GM18499 (cell line): ENCODE measurements around the gene MRGPRX2.

Experiments
- ATAC-seq: cut with Tn5 transposase; IDR thresholded peaks from one replicate; pipeline ENCODE4 v1.9.1; 2021; ENCODE audit warnings: moderate number of reproducible peaks; ENCODE audit not compliant: insufficient read depth, unreplicated experiment

Gene MRGPRX2

DNA sequence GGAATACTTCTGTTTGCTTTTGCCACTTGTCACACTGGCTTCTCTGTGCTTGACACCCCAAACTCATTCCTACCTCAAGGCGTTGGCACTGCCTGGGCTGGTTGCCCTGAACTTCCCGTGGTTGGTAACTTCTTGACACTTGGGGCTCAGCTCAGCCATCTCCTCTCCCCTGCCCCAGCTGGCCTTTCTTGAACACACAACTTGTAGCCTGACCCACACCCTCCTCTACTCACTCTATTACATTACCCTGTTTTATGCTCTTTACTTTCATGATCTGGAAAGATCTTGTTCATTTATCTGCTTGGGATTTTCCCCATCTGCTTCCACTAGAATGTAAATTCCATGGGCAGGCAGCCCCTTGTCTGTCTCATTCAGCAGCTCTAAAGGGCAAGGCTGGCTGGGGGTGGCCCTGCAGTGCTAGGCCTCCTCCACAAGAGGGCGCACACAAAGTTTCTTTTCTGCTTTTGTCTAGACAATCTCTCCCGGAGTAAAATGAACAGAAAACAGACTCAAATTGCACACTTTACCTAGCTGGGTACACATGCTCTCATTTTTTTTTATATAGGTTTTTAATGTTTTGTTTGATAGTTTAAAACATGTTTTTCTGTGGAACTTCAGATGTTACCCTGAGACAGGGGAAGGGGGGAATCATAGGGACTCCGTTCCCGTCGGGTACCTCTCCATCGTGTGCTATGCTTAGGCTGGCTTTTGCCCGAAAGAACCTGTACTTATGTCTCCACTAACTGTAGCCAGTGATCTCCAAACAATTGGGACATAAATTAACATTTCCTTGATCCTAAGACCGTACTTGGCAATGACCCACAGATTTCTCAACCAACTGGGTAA, 16.4 kb upstream of the MRGPRX2 start:
- ATAC-seq, result peak; percentile 66

DNA sequence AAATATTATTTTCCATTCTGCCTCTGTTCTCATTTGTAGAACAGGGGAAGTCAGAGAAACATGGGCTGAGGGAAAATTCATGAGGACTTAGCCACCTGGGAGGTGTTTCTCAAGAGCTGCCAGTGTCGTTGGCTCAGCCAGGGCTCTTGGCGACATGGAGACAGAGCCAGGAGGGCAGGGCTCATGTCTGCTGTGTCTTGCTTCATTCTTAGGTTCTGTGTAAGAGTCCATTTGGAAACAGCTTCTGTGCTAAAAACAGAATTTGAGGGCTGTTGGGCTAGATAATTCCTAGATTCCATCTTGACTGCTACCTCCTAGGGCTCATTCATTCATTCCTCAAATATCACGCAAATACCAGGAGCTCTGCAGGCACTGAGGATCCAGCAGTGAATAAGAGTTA, 15.1 kb upstream of the MRGPRX2 start:
- no peak for ATAC-seq

DNA sequence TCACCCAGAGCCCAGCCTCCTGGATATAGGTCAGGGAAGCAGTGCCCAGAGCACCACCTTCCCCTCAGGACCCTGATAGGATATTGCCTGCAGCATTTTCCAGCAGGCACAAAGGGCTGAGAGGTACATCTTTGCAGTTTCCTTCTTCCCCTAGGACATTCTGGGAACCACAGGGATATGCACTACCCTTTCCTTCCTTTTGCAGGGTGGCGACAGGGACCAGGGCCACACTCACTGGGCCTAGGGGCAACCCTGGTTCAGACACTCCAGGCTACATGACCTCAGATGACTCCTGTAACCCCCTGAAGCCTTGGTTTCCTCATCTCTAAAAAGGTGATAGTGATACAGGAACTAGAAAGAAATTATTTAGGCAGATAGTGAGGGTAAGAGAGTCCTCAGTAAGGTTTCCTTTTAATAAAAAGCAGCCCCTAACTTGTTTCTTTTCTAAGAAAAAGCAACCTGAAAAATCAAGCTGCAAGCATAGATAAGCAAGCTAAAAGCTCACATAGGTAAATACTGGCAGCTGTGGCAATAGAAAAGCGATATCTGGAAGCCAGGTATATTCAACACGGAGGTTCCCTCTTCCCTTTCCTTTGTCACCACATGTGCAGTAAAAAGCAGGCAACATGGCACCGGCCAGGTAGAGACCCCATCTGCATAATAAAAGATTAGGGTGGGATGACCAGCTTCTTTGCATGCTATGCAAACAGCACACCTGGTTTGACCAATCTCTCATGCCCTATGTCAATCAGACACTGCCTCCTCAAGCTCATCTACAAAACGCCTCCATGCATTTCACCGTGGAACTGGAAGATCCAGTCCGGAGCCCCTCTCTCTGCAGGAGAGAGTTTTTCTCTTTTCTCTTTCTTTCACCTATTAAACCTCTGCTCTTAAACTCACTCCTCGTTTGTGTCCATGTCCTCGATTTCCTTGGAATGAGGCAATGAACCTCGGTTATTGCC, 13.2 kb upstream of the MRGPRX2 start:
- no peak for ATAC-seq

DNA sequence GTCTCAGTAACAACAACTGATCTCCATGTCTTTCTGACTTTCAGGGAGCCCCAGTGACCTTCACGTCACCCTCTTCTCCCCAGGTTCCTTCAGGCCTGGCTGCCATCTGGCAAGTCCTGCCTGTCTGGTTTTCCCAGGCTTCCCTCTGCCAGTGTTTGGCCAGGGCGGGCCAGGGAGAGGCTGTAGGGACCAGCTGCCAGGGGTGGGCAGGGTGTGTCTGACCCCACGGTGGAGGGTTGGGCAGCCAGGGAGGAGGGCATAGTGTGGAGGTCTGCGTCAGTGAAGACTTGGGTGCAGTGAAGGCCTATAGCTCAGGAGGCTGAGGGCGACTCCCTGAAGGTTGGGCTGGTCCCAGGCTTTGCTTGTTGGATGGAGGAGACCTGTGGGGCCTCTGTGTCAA, 11.9 kb upstream of the MRGPRX2 start:
- no peak for ATAC-seq

DNA sequence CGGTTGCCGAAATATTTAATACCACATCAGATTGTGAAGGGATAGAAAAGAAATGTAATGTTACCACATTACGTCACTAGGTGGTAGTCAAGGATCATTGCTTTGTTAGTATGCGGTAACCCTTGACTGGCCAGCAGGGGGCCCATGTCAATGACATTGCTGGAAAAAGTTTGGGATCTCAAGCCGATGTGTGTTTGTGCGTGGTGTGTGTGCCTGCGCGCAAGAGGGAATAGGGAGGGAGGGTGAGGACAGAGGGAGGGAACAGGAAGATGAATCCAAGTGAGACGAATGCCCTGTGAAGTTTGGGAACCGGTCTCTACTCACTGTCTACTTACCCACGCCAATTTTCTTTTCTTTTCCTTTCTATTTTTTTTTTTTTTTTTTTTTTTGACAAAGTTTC, 10.7 kb upstream of the MRGPRX2 start:
- ATAC-seq, result peak; percentile 99

DNA sequence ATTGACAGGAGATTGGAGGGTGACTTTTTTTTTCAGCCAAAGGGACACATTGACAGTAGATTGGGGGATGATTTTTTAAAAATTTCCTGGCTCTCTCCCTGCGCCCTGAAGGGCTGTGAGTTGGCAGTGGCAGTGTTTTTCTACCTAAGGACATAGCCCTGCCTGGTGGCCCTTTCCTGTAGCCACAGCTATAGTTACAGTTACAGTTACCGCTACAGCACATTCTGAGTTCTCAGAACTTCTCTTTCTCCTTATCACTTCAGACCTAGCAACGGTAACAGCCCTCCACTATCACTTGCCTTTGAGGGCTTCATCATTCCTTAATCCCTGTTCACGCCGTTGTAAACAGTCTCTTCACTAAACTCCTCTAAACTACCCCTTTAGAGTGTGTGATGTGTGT, 684 bp downstream of the MRGPRX2 start:
- ATAC-seq, result no peak

DNA sequence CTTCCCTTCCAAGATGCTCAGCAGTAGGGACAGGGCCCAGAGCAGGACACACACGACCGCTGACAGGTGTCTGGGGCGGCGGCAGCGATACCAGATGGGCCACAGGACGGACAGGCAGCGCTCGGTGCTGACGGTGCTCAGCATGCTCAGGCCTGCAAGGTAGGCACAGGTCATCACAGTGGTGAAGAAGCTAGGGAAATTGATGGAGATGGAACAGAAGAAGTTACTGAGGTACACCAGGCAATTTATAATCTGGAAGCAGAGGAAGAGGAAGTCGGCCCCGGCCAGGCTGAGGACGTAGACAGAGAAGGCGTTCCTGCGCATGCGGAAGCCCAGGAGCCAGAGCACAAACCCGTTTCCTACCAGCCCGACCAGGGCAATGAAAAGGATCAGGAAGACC, 4.6 kb downstream of the MRGPRX2 start:
- ATAC-seq, result no peak

DNA sequence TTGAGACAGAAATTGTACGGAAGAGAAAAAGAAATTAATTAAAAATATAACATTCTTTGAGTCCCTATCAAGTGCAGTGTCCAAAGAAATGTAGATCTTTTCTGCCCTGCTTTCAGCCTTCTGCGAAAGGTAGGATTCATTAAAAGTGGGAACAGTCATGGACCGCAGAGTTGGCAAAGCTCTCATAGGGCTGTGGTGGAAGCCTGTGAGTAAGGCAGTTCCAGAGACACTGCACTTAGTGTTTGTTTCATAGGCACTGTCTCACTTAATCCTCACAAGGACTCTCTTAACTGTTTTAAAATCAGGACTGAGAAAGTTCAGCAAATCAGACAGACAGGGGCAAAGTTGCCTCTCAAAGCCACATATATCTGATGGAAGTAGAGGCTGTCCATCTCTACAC, 5.5 kb downstream of the MRGPRX2 start:
- no peak for ATAC-seq

DNA sequence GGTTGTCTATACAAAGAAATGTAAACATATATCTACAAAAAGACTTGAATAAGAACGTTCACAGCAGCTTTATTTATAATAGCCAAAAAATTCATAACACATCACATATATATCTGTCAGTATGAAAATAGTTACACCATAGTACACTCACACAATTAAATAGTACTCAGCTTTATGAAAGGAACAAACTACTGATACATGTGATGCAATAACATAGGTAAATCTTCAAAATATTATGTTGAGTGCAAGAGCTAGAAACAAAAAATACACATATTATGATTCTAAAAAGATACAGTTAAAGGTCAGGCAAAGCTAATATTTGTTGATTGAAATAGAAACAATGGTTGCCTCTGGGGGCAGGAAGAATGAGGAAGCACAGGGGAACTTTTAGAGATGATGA, 6.6 kb downstream of the MRGPRX2 start:
- no peak for ATAC-seq

DNA sequence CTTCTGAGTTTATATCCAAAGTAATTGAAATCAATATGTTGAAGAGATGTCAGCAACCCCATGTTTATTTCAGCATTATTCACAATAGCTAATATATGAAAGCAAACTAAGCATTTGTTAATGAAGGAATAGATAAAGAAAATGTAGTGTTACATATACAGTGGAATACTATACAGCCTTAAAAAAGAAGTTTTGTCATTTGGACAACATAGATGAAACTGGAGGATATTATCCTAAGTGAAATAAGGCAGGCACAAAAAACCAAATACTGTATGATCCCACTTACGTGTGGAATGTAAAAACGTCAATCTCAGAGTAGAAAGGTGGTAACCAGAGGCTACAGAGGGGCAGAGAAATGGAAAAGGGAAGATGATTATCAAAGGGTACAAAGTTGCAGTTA, 10.2 kb downstream of the MRGPRX2 start:
- no peak for ATAC-seq

DNA sequence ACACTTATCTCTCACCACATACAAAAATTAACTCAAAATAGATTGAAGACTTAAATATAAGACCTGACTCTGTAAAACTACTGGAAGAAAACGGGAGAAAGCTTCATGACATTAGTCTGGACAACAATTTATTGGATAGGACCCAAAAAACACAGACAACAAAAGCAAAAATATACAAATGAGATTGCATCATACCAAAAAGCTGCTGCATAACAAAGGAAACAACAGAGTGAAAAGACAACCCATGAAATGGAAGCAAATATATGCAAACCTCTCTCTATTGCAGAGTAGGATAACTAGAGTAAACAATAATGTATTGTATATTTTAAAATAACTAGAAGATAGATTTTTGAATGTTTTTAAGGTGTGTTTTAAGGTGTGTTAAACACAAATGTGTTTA, 11.2 kb downstream of the MRGPRX2 start:
- no peak for ATAC-seq

DNA sequence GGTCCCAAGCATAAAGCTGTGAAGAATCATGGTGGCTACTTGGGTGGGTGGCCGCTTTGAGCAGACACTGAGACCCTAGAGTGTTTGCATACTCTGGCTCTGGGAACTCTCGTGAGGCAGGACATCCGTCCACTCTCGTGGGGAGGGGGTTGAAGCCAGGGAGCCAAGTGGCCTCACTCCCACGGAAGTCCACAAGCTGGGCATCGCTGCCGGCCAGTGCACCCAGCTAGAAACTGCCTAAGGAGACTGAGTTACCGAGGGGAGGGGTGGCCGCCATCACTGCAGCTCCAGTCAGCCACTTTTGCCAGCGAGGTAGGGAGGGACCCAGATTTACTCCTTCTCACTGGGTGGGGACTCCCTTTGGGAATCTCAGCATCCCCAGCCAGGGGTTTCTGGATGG, 20.5 kb downstream of the MRGPRX2 start:
- ATAC-seq, result no peak

DNA sequence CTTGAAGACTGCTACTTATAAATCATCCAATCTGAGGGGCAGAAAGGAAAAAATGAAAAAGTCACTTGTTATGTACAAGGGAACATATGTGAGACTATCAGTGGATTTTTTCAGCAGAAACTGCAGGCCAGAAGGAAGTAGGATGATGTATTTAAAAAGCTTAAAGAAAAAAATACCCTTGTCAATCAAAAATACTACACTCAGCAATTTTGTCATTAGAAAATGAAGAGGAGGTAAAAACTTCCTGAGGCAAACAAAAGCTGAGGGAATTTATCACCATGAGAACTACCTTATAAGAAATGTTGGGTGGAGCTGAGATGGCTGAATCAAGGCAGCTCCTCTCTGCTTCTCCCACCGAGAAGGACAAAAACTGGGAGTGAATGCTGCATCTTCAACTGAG, 21.1 kb downstream of the MRGPRX2 start:
- no peak for ATAC-seq

DNA sequence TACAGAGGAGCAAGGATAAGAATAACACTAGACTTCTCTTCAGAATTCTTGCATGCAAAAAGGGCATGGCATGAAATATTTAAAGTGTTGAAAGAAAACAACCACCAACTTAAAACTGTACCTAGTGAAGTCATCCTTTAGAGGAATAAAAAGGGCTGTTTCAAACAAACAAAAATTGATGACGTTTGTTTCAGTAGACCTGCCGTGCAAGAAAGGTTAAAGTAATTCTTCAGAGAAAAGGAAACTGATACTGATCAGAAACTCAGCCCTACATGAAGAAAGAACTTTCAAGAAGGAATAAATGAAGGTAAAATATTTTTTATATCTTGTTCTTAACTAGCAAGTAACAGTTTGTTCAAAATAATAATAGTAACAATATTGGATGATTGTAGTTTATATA, 27.5 kb downstream of the MRGPRX2 start:
- ATAC-seq, result no peak

DNA sequence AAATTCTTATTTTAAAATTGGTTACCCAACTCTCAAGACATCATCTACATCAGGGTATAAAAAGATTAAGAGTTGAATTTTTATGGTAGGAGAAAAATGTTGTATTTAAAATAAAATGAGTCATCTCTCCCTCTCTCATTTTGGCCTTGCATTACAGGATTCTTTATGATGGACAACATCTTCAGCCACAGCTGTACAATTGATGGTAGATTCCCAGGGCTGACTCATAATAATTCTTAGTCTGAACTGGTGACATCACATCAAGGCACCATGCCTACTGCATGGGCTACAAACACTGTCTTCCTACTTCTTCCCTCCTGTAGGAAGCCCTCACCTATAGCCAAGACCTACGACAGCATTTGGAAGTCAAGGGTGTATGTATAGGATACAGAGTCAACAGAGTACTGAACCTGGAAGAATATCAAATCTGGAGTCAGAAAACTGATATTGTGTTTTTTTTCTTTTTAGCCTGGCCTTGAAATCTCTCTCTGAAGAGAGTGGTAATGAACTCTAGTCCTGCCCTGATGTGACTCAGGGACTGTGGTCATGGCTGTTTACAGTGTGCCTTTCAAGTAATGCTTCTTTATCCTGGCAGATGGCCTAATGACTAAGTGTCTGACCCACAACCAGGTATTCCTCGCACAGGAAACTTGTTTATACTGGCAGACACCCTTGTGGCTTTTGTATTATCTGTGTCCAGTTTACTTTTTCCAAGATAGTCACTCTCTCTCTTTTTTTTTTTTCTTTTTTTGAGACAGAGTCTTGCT, 32.5 kb downstream of the MRGPRX2 start:
- no peak for ATAC-seq

DNA sequence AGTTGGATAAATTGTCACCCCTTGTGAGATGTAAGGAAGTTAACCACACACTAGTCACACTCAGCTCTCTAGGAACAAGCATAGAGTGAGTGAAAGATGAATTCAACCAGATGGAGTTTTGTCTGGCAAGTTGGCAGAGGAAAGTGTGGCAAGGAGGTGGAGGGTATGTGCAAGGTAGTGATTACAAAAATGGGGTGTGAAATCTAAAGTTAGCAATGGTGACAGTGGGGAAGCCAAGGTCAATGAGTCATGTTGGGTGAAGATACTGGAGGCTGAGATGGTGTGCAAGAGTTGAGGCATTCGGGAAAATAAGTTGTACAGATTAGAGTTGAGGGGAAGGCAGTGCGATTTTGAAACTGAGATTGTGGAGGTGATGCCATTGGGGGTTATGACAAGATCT, 33.7 kb downstream of the MRGPRX2 start:
- ATAC-seq, result no peak

DNA sequence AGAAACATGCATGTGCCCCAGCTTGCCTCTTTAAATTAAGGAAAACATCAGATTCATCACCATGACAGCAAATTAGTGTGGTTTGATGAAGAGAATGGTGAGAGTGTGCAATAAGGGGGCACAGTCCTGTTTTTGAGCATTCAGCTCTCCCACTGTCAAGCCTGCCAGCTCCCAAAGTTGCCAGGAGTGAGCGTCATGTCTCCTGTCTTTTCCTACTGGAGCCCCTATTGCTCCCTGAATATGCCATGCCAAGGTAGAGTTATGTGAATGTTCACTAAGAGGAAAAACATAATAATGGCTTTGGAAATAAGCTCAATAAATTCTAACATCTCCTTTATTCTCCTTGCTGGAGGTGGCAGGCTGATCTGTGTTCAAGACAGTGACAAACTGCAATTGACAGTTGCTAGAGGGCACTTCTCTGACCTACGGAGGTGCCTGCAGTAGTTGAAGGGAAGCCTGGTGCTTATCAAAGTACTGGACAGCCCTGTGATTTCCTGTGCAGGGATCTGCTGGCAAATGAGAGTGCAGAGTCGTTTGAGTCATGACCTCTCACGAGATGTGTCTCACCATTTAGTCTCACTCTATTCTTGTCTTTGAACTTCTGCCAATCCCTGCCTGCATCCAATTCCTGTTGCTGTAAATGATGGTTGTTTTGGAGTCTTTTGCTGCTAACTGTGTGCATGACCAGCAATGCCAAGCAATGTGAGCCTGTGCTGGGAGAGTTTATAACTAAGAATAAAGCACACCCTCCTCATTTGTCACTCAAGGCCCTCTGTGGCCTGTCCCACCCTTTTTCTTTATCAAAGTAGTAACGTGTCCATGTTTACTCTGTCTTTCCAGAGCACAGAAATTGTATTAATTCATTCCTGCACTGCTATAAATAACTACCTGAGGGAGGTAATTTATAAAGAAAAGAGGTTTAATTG, 34.8 kb downstream of the MRGPRX2 start:
- no peak for ATAC-seq

DNA sequence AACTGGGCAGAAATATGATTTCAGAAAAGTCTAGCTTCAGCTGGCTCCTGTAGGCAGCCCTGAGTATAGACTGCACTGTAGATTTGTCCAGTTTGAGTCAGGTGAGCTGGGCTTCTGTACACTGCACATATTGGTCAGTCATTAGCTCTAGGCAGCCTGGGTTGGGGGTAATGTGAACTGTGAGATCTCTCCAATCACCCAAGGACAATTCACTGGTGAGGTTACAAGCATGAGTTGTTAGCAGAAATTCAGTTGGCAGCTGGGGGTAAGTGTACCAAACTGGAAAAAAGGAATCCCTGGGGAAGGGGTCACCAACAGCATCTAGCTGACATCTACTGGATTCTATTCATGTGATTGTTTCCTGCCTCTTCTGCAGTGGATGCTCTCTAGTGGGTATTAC, 39.7 kb downstream of the MRGPRX2 start:
- no peak for ATAC-seq

DNA sequence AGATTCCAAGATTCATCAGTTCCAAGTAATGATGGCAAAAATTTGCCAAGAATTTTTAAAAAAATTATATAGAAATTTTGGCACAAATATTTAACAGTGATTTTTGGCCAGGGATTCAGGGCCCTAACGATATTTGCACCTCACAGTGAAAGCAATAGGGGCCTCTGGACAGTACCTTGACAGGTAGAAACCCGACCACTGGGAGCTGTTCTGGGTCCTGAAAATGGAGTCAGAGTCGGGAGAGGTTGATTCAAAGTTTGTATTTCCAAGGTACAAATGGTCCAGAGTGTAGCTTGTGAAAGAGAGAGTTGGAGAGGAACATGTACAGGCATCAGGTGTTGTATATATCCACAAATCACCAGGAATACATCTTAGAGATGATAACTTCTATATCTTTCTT, 41.6 kb downstream of the MRGPRX2 start:
- ATAC-seq, result no peak
